Head of caudate nucleus (tissue), 42 donors: ENCODE data around the gene EML6.
"Not testable (repeated sequence)": the region's sequence is repeated elsewhere in the genome, so short reads cannot be mapped to it uniquely, and the experiment has no call there.

Experiments used
- DNase-seq, 42 donors: peaks; one replicate each; pipeline versions ENCODE4 v3.0.0 to v3.0.0-alpha.2; 2020 to 2021; ENCODE audit warnings: mixed read lengths in 7 of 42
- intact Hi-C: fragments of 100-400 bp; cut with DNase I; formaldehyde crosslinking; loops from one replicate; pipeline ENCODE4 v1.15.0; 2022

EML6 gene

DNA sequence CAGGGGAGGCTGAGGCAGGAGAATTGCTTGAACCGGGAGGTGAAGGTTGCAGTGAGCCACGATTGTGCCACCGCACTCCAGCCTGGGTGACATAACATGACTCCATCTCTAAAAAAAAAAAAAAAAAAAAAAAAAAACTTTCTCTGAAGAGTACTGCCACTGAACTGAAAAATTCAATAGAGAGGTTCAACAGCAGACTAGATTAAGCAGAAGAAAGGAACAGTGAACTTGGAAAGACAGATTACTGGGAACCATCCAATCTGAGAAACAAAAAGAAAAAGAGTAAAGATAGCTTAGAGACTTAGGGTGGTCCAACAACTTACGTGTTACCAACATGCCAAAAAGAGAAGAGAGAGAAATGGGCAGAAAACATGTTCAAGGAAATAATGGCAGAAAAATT lies 138.8 kb downstream of the EML6 start:
- DNase-seq = no peak
- intact Hi-C loops = no loop called here

DNA sequence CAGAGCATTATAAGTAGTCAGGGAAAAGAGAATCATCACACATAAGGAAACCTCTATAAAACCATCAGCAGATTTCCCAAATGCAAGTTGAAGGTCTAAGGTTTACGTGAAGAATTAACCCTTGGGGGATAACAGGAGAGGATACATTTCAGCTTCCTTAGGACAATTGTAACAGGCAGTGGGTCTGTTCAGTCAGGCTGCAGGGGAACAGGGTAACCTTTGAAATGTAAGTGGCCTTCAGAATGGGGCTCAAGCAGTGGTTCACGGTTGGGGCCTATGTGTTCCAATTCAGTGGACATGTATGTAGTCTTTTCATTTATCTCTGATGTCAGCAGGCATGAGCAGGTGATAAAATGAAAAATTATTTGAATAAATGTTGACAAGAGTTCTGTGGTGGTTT lies 139.3 kb downstream of the EML6 start:
- intact Hi-C loops = no loop called here
- no peak for DNase-seq

DNA sequence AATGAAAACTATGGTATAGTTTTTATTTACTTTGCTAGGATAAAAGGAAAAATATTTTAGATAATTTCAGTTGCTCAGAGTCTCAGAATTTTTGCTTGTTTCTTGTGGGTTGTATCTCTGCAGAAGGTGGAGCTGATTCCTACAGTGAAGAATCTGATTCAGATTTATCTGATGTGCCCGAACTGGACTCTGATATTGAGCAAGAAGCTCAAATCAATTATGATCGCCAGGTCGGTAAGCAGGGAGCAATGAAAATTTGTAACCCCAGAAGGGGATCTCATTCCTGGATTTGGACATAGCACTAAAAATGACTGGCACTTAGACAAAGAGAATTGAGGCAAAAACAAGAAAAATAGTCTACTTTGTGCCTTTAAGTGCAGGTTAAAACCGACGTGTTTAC lies 140.2 kb downstream of the EML6 start:
- intact Hi-C loops = no loop called here
- DNase-seq = no peak

- no peak for DNase-seq
Measured at GRCh38 chr2:54864096-54864495, 140.6 kb downstream of the EML6 start.

DNA sequence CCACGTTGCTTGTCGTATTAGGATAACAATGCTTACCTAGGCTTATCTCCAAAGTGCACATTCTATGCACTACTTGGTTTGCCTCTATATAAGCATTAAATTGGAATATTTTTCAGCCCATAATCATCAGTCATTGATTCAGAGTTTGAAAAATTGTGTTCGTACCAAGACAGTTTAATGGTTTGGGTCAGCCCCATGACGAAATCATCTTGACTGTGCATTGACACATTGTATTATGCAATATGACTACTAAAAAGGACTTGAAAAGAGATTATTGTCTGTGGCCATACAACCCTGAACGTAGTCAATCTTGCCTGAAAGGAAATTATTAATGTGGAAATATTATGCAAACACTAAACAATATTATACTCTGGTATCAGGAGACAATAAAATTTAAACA lies 141.3 kb downstream of the EML6 start:
- no peak for DNase-seq
- intact Hi-C loops = no loop called here

More at GRCh38 chr2:54864096-54864495, 140.6 kb downstream of the EML6 start:
- intact Hi-C loops = no loop called here

DNA sequence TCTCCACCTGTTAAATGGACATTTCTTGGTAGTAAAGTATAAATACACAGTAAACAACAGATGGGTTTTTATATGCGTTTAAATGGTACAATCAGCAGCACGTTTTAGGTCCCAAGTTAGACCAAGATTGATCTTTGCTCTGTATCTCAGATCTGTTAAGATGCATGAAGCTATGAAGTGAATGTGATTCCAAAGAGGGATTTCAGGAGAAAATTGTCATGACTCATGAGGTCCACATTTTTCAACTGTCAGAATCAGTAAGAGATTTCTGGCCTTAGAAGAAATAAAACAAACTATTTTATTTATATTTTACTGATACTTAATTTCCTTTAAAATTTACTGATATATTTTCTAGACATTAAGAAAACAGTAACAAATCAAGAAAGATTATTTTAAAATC lies 142.7 kb downstream of the EML6 start:
- intact Hi-C loops = no loop called here
- DNase-seq = no peak

GRCh38 chr2:54866868-54867267 lies 143.4 kb downstream of the EML6 start:
- intact Hi-C loops = no loop called here
- no peak for DNase-seq

GRCh38 chr2:54867457-54867856 lies 144.0 kb downstream of the EML6 start:
- DNase-seq = no peak
- intact Hi-C loops = no loop called here

DNA sequence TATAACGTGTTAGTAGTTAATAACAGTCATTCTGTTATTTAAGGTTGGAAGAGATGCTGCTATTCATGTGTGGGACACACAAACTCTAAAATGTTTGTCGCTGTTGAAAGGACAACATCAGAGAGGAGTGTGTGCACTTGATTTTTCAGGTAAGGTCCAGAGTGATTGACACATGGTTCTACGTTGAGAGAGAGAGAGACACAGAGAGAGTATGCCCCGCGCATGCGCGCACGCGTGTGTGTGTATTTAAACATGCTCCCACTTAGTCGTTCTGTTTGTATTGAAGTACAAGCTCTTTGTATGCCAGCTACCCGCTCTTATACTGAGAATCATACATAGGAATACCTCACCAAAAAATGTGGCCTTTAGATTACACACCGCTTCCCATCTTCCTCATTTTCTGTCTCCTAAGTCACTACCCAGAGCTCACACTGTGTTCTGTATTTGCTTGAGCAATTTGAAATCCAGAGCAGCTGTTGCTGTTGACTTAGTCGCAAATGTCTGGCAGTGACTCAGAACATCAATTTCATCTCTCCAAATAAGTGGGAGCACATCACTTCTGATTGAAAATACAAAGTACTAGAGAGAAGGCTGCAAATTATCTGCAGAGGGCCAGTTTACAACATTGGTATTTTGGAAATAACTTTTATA lies 148.1 kb downstream of the EML6 start:
- no peak for DNase-seq
- intact Hi-C loops = no loop called here

DNA sequence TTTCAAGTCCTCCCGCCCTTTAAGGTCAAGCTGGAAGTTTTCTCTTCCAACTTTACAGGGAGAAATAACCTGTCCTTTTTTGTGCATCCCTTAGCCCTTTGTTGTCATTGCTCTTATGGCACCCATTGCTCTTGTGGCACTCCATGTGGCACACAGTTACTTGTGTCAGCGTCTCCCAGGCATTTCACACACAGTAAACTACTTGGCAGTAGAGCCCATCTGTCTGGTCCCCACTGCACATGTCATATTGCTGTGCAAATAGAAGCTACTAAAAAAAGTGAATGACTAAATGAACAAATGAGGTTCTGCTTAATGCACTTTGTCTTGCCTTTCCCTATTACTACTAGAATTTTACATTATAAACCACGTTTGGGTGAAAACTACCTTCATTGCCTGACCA lies 149.3 kb downstream of the EML6 start:
- intact Hi-C loops = no loop called here
- no peak for DNase-seq

GRCh38 chr2:54873236-54873635 lies 149.8 kb downstream of the EML6 start:
- intact Hi-C loops, DNase-seq: not testable (repeated sequence)

GRCh38 chr2:54876764-54877163 lies 153.3 kb downstream of the EML6 start:
- intact Hi-C loops = no loop called here
- DNase-seq = no peak

DNA sequence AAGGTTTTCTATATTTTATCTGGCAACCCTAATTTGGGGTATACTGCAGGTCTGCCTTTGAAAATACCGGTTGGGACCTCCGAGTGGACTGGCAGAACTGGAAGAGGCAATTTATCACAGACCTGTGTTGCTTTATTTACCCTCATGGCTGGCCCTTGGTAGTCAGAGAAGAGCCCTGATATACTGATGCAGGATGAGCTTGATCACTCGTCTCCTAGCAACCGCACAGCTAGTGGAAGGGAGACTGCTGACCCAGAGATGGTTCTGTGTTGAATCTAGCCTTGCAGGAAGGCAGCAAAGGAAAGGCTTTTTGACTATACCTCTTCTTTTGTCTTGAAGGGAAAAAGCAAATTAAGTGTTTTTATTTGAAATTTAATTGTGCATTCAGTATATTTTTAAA lies 154.7 kb downstream of the EML6 start:
- no peak for DNase-seq
- intact Hi-C loops = no loop called here

GRCh38 chr2:54879032-54879431 lies 155.6 kb downstream of the EML6 start:
- intact Hi-C loops = no loop called here
- no peak for DNase-seq

DNA sequence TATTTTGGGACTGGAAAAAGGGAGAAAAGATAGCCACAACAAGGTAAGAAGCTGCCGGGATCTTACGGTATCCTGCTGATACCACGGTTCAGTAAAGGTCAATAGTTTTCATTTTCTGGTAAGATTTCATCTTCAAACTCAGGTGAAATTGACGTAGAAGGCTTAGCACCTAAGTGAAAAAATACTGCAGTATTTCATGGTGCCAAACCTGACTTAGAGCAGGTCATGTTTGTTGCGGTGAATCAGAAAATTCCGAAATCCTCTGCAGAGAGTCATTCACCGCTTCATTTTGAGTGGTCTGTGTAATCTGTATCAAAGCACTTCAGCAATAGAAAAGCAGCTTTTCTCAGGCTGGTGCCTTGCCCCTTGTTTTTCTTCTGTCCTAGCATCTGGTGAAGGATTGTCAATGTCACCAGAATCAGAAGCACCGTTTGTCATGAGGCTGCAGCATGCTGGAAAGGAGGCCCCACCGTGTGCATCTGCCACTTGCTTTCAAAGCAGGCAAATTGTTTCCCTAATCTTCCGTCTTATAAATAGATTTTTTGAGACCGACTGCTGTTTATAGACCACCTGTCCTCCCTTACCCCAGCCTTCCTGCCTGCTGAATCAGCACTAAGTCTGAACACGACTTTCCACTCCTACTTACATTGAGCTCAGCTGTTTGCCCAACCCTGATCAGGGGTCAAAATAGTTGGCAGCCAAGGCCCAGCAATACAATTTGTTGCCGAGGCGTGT lies 156.3 kb downstream of the EML6 start:
- DNase-seq = no peak
- intact Hi-C loops = no loop called here

GRCh38 chr2:54880428-54880827 lies 157.0 kb downstream of the EML6 start:
- intact Hi-C loops = no loop called here
- DNase-seq = no peak

GRCh38 chr2:54881759-54882158 lies 158.3 kb downstream of the EML6 start:
- DNase-seq = peak in 1 of 42 donors; percentile 7
- intact Hi-C loops = no loop called here

DNA sequence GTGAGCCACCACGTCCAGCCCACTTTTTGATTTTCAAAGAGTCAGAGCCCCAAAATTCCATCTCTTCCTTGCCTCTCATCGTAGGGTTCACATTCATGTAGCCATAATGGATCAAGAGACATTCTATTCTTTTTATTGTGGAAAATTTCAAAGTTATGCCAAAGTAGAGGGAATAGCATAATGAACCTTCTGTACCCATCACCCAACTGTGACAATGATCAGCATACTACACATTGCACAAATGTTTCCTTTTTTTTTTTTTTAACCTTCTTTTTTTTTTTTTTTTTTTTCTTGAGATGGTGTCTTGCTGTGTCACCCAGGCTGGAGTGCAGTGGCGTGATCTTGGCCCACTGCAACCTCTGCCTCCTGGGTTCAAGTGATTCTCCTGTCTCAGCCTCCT lies 162.4 kb downstream of the EML6 start:
- DNase-seq = no peak
- intact Hi-C loops = no loop called here

DNA sequence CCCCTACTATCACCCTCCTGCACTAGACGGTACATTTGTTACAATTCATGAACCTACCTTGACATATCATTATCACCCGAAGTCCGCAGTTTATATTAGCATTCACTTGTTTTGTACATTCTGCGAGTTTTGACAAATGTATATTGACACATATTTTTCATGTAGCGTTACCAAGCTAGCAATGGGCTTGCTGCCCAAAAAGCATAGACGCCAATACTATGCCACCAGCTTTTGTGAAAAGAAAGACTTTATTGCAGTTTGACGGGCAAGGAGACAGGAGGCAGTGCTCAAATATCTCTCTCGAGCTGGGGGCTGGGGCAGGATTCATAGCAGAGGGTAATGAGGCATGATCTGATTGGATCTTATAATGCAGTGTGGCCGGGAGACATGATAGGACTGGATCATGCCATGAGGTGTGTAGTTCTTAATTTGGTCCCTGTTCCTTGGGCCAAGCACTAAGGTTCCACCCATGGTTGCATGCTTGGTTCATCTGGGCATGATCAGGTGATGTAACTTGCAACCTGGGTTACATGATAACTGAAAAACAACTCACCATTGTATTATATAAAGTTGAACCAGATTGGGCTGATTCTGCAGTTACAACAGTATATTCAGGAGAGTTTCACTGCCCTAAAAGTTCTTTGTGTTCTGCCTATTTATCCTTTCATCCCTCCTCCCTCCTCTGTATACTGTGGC lies 164.5 kb downstream of the EML6 start:
- DNase-seq = no peak
- intact Hi-C loops = no loop called here

DNA sequence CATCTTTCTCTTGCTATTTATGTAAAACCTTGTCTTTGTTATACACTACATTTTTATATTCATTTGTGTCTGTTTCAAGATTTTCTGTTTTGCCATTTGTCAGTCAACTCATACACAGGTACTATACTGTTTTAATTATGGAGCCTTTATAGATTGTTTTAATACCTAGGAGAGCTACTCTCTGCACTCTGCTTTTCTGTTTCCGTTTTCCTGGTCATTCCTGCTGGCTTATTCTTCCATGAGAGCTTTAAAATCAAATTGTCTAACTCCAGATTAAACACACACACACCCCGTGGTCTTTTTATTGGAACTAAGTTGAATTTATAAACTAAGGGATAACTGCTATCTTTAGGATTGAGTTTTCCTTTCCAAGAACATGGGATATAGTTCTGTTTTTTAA lies 165.6 kb downstream of the EML6 start:
- intact Hi-C loops = no loop called here
- no peak for DNase-seq

DNA sequence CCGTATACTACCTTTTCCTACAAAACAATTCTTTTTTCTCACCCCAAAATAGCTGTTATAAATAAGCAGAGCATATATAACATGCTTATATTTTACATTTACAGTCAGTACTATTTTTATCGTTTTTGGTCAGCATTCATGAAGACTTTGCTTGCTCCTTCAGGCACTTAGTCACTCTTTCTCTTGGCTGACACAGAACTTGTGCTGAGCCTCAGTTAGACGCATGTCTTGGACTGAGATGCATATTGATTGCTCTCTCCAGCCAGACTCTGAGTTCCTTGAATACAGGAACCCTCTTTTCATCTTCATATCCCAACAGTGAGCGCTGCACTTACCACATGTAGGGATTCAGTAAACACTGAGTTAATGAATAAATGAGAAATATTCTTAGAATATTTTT lies 168.4 kb downstream of the EML6 start:
- no peak for DNase-seq
- intact Hi-C loops = no loop called here
